Peyer's patch (tissue), 4 donors: Measurements from ENCODE around the gene COL6A2. TPM values are rescaled to one million over a fixed set of nuclear protein-coding genes. Genes with fewer than 3 reads are reported as not detected.

Source experiments
- DNase-seq, 3 donors: peaks; one replicate each; pipeline ENCODE4 v3.0.0-alpha.2; 2017 to 2019
- H3K27ac ChIP-seq, 4 donors: fragments of 200-600 bp; sonication (generic); one replicate each; pipeline ENCODE4 v1.5.1; 2016 to 2019
- H3K27me3 ChIP-seq, 2 donors: fragments of 200-600 bp; sonication (generic); one replicate each; pipeline ENCODE4 v1.5.1; 2019
- H3K36me3 ChIP-seq, 3 donors: fragments of 200-600 bp; sonication (generic); one replicate each; pipeline ENCODE4 v1.5.1; 2016 to 2019
- H3K4me1 ChIP-seq, 4 donors: fragments of 200-600 bp; sonication (generic); one replicate each; pipeline ENCODE4 v1.5.1; 2016 to 2019
- H3K4me3 ChIP-seq, 4 donors: fragments of 200-600 bp; sonication (generic); 1 replicate in 3 of 4; 2 replicates in 1 of 4; pipeline ENCODE4 v1.5.1; 2016 to 2019; ENCODE audit warnings: mild to moderate bottlenecking in 1 of 4
- H3K9me3 ChIP-seq, 4 donors: fragments of 200-600 bp; sonication (generic); one replicate each; pipeline ENCODE4 v1.5.1; 2016 to 2019; ENCODE audit warnings: mild to moderate bottlenecking in 1 of 4
- POLR2A ChIP-seq, 2 donors: fragments of 450-650 bp; IDR thresholded peaks; one replicate each; pipeline ENCODE4 v1.5.1; 2017; ENCODE audit warnings: antibody characterized with exemption in 2 of 2, mild to moderate bottlenecking in 2 of 2, moderate library complexity in 2 of 2
- total RNA-seq, 4 donors: library from RNA; depleted of rRNA; stranded (reverse); fragments of >200 nt; gene quantifications; one replicate each; pipeline ENCODE4 v1.1.0, GENCODE V29; 2016
- TF ChIP-seq, protein P1 (sequence below), 6 experiments: fragments of 450-650 bp in 4 of 6; fragments of 200-600 bp in 2 of 6; sonication (generic) in 1 of 6; IDR thresholded peaks; one replicate each; pipeline ENCODE4 v1.5.1; 2017 to 2019; ENCODE audit warnings: antibody characterized with exemption in 6 of 6, mild to moderate bottlenecking in 3 of 6, moderate library complexity in 1 of 6

Gene COL6A2
- total RNA-seq, 4 donors from 2014 or later: 59.9 to 1,087 (median 166) TPM

DNA sequence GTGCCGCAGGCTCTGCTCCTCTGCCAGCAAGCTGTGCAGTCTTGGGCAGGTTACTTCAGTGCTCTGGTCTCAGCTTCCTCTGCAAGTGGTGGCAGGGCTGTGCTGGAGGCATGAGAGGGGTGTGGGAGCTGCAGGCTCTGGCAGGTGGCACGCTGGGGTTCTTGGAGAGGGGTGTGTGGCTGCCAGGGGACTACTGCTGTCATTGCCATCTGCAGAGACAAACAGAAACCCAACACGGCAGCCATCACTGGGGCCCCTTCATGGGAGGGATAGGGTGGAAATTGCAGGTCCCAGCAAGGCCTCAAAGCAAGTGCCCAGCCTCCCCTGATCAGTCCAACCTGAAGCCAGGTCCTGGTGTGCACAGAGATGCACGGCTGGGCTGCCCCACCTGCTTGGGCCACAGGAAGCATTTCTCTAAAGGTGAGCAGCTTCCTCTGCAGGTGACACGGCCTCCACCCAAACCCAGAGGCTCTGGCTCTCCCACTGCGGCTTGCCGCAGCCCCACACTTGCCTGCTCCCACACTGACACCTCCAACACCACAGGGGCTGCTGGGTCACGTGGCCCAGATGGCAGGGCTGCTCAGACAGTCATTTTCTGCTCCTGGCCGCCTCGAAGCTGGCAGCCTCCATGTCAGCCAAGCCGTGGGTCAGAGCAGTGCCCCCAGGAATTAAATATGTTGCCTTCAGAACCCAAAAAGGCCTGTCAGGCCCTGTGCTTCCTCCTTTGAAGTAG is 4.1 kb upstream of the COL6A2 start:
- DNase-seq: peak in 2 of 3 donors; percentile 38 to 43
- no peaks in the 10 kb centered on the region for H3K36me3 ChIP-seq
- H3K27ac ChIP-seq: peak overlapping the region; percentile 63 to 92 (median 77)
- no peaks in the 10 kb centered on the region for H3K9me3 ChIP-seq
- no peak overlapping the region for H3K4me3 ChIP-seq
- H3K27me3 ChIP-seq: peaks cover 0 to 15% of the 10 kb centered on the region in 2 donors
- TF ChIP-seq, protein P1, sequence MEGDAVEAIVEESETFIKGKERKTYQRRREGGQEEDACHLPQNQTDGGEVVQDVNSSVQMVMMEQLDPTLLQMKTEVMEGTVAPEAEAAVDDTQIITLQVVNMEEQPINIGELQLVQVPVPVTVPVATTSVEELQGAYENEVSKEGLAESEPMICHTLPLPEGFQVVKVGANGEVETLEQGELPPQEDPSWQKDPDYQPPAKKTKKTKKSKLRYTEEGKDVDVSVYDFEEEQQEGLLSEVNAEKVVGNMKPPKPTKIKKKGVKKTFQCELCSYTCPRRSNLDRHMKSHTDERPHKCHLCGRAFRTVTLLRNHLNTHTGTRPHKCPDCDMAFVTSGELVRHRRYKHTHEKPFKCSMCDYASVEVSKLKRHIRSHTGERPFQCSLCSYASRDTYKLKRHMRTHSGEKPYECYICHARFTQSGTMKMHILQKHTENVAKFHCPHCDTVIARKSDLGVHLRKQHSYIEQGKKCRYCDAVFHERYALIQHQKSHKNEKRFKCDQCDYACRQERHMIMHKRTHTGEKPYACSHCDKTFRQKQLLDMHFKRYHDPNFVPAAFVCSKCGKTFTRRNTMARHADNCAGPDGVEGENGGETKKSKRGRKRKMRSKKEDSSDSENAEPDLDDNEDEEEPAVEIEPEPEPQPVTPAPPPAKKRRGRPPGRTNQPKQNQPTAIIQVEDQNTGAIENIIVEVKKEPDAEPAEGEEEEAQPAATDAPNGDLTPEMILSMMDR (IDR thresholded peaks at IDR 0.05): no peak
- TF ChIP-seq POLR2A (IDR thresholded peaks at IDR 0.05): no peak
- H3K4me1 ChIP-seq: peaks cover 0 to 25% (median 2%) of the 10 kb centered on the region in 4 donors

DNA sequence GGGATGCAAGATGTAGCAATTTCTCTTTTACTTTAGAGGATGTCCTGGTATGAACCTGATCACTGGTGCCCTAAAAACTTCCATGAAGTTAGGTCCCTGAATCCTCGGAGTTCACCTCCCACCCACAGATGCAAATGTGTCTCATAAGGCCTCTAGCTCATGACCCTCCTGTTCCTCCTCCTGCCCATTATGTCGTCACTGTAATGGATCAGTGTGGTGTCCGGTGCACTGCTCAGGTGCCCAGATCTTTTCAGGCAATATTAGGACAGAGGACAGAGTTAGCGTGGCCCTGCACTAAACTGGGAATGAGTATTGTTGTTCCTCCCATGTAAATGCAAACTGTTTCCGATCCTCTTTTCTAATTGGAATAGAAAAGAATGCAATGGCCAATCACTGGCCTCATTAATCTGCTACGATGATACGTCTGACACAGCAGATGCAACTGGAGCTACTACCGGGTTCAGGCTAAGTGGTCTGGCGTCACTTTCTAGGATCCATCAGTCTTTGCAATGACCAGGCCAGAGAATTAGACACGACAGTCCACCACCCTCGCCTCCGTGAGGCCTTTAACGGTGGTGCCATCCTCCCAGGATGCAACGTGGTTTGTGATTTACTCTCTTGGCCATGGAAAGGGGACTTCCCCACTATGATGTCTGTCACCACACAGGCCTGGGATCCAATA is 3.4 kb upstream of the COL6A2 start:
- Histone ChIP-seq H3K4me1 (peaks cover 0 to 26% (median 2%) of the 10 kb centered on the region in 4 donors), H3K27ac (peak overlapping the region in 3 of 4 donors; percentile 3 to 92 (median 38))

DNA sequence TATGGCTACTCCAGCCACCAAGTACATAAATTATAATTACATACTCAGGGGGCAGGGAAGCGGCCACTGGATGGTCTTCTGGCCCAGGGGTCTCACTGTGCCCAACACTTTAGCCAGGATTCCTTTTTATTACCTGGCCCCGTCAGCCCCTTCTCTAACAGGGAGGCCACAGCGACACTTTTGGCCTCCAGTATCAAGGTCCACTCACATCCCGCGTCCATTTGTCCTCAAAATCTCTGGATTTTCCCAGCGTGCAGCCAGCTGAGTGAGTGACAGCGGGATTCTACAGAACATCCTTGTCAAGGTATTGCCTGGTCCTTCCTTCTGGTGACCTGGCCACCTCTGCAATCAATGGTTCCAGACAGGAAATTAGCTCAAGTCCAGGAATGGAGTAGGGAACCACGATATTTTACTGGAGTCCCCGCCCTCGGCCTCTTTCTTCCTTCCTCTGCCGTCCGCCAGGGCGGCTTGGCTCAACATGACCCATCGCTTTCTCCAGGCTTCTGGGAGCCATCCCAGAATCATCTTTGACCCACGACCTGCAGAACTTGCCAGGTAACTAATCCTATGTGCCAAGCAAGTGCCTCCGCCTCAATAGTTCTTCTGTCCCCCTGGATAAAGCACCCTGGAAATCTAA is 2.7 kb upstream of the COL6A2 start:
- H3K36me3 ChIP-seq: no peaks in the 10 kb centered on the region
- no peaks in the 10 kb centered on the region for H3K9me3 ChIP-seq
- peaks cover 0 to 17% of the 10 kb centered on the region in 2 donors for H3K27me3 ChIP-seq
- H3K4me3 ChIP-seq: no peak overlapping the region
- TF ChIP-seq POLR2A (IDR thresholded peaks at IDR 0.05): no peak
- TF ChIP-seq, protein P1 (IDR thresholded peaks at IDR 0.05): no peak
- H3K27ac ChIP-seq: peak overlapping the region in 2 of 4 donors; percentile 3 to 92
- DNase-seq: peak in 1 of 3 donors; percentile 35
- peaks cover 0 to 26% (median 2%) of the 10 kb centered on the region in 4 donors for H3K4me1 ChIP-seq

More for the DNA sequence above, 3.4 kb upstream of the COL6A2 start:
- Histone ChIP-seq H3K36me3 (no peaks in the 10 kb centered on the region), H3K4me3 (no peak overlapping the region), H3K27me3 (peaks cover 0 to 17% of the 10 kb centered on the region in 2 donors), H3K9me3 (no peaks in the 10 kb centered on the region)
- TF ChIP-seq, protein P1 (IDR thresholded peaks at IDR 0.05): no peak
- no peak for TF ChIP-seq POLR2A (IDR thresholded peaks at IDR 0.05)
- DNase-seq: no peak

DNA sequence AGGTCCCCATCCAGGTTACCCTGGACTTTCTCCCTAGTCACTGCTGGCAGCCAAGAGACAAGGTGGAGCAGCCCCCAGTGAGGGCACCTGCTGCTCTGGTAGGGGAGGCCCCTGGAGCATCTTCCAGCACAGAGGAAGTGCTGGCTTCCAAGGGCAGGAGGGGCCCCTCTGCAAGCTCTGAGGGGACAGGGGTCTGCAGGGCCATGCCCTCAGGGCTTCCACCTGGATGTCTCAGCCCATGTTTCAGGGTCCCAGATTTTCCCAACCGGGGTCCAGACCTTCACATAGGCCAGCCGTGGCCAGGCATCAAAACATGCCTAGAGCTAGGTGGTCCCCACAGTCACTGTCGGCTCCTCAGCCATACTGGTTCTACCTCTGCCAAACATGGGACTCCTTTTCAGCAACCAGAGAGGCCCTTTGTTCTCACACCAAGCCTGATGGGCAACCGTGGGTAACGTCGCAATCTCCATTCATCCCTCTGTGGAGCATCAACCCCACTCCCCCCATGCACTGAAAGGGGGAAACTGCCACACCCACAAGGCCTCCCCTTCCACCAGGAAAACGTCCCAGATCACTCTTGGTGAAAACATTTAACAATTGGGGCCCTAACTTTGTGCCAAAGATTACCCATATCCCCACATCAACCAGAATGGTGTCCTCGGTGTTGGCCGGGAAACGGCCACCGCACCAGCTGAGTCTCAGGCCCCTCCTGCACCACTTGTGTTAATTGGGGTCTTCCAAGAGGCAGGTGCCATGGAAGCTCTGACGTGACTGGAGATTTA is 1.9 kb upstream of the COL6A2 start:
- H3K9me3 ChIP-seq: no peaks in the 10 kb centered on the region
- H3K27me3 ChIP-seq: peaks cover 0 to 17% of the 10 kb centered on the region in 2 donors
- no peak for DNase-seq
- H3K4me3 ChIP-seq: no peak overlapping the region
- peaks cover 0 to 26% (median 2%) of the 10 kb centered on the region in 4 donors for H3K4me1 ChIP-seq
- no peaks in the 10 kb centered on the region for H3K36me3 ChIP-seq
- peak overlapping the region in 1 of 4 donors; percentile 98 for H3K27ac ChIP-seq
- TF ChIP-seq, protein P1 (IDR thresholded peaks at IDR 0.05): no peak
